ENCODE measurements around the gene TCF7. TPM values are rescaled to one million over a fixed set of nuclear protein-coding genes. Genes with fewer than 3 reads are reported as not detected.

TCF7 gene
- total RNA-seq, 4 donors from 2014 or later: 1.0 to 4.3 (median 2.4) TPM; not detected in 1

DNA sequence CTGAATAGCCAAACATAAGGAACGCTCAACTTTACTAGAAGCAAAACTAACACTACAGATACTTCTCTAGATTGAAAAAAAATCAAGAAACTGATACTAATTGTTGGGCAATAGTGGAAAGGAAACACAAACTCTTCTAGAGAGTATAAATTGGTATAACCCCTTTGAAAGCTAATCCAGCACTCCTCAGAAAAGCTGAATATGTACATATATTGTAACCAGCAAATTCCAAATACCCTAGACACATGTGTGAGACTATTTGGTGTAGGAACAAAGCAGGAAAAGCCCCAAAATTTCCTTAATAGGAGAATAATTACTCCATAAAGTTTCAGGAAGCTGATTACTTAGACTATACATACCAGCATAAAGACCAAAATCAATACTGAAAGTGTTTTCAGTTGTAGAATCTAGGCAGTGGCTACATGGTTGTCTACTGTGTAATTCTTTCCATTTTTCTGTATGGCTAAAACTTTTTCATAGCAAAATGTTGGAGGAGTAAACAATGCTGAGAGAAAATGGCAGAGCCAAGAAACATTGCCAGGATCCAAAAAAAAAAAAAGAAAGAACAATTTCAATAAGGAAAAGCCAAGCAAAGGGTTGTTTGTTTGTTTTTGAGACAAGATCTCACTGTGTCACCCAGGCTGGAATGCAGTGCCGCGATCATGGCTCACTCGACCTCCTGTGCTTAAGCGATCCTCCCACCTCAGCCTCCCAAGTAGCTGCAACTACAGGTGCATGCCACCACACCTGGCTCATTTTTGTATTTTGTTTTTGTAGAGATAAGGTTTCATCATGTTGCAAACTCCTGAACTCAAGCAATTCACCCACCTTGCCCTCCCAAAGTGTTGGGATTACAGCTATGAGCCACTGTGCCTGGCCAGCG, 47.3 kb downstream of the TCF7 start:
- TF ChIP-seq POLR2A (IDR thresholded peaks at IDR 0.05): no peak
- TF ChIP-seq, protein P1, sequence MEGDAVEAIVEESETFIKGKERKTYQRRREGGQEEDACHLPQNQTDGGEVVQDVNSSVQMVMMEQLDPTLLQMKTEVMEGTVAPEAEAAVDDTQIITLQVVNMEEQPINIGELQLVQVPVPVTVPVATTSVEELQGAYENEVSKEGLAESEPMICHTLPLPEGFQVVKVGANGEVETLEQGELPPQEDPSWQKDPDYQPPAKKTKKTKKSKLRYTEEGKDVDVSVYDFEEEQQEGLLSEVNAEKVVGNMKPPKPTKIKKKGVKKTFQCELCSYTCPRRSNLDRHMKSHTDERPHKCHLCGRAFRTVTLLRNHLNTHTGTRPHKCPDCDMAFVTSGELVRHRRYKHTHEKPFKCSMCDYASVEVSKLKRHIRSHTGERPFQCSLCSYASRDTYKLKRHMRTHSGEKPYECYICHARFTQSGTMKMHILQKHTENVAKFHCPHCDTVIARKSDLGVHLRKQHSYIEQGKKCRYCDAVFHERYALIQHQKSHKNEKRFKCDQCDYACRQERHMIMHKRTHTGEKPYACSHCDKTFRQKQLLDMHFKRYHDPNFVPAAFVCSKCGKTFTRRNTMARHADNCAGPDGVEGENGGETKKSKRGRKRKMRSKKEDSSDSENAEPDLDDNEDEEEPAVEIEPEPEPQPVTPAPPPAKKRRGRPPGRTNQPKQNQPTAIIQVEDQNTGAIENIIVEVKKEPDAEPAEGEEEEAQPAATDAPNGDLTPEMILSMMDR (IDR thresholded peaks at IDR 0.05): no peak
- H3K9me3 ChIP-seq: no peaks in the 10 kb centered on the region
- H3K4me3 ChIP-seq: no peak overlapping the region
- intact Hi-C loops (cut with DNase I; ENCODE audit: low total_unique reads): no loop called here
- H3K27me3 ChIP-seq: no peaks in the 10 kb centered on the region
- no peaks in the 10 kb centered on the region for H3K4me1 ChIP-seq
- no peak for DNase-seq
- H3K36me3 ChIP-seq: no peaks in the 10 kb centered on the region
- no peak overlapping the region for H3K27ac ChIP-seq

- DNase-seq: no peak
- H3K36me3 ChIP-seq: no peaks in the 10 kb centered on the region
- TF ChIP-seq POLR2A (IDR thresholded peaks at IDR 0.05): no peak
- TF ChIP-seq, protein P1 (IDR thresholded peaks at IDR 0.05): no peak
- H3K4me3 ChIP-seq: no peak overlapping the region
- H3K4me1 ChIP-seq: no peaks in the 10 kb centered on the region
- intact Hi-C loops (cut with DNase I; ENCODE audit: low total_unique reads): no loop called here
- H3K27me3 ChIP-seq: no peaks in the 10 kb centered on the region
- no peaks in the 10 kb centered on the region for H3K9me3 ChIP-seq
- no peak overlapping the region for H3K27ac ChIP-seq
Measured at GRCh38 chr5:134162592-134162991, 48.1 kb downstream of the TCF7 start.

GRCh38 chr5:134171972-134172371, 57.5 kb downstream of the TCF7 start:
- intact Hi-C loops (cut with DNase I; ENCODE audit: low total_unique reads): no loop called here
- H3K27ac ChIP-seq: no peak overlapping the region
- H3K4me1 ChIP-seq: peaks cover 0 to 12% of the 10 kb centered on the region in 2 donors
- no peak for DNase-seq
- TF ChIP-seq, protein P1 (IDR thresholded peaks at IDR 0.05): no peak
- no peak for TF ChIP-seq POLR2A (IDR thresholded peaks at IDR 0.05)
- no peaks in the 10 kb centered on the region for H3K27me3 ChIP-seq
- H3K9me3 ChIP-seq: no peaks in the 10 kb centered on the region
- H3K36me3 ChIP-seq: no peaks in the 10 kb centered on the region
- no peak overlapping the region for H3K4me3 ChIP-seq

DNA sequence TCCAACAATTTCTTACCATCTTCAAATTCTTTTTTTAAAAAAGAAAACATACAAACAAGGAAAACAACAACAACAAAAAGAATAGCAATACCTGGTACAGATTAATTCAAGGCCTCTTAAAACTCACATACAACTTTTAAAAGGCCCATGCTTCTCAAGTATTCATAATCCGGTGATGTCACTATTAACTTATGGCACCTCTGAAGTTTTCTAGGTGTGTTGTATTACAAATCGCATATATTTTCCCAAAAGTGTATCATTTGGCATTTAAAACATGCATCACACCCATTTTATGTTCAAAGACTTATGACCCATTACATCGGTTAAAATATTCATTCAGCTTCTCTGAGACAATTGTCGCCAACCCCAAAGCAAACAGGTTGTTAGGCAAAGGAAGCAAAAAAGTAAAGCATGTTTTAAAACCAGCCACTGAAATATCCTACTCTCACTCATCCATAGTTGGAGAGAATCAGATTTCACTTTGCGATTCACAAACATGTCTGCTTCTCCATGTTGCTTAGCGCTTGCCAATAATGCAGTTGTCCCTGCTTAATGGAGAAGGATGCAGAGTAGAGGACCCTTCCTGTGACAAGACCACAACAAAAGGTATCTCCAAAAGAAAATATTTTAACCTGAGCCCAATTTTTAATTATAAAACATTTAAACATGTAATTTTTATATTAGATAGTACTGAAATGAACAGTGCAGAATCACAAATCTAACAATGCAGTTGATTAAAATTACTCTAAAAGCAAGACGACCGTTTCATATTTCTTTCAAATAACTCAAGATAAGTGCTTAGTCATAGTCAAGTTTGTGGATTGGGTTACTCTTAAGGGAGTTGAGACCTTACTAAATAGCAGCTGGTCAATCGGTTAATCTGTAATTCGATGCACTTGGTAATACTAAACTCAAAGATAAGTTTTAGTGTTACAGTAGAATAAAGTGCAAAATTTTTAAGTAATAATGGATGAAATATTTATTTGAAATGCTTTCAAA, 60.7 kb downstream of the TCF7 start:
- no peak for DNase-seq
- H3K4me1 ChIP-seq: peaks cover 0 to 12% of the 10 kb centered on the region in 2 donors
- H3K4me3 ChIP-seq: peak overlapping the region; percentile 75 to 89
- peak overlapping the region; percentile 96 to 100 for H3K27ac ChIP-seq
- no peaks in the 10 kb centered on the region for H3K36me3 ChIP-seq
- no peak for TF ChIP-seq POLR2A (IDR thresholded peaks at IDR 0.05)
- TF ChIP-seq, protein P1 (IDR thresholded peaks at IDR 0.05): no peak
- H3K9me3 ChIP-seq: no peaks in the 10 kb centered on the region
- intact Hi-C loops (cut with DNase I; ENCODE audit: low total_unique reads): no loop called here
- no peaks in the 10 kb centered on the region for H3K27me3 ChIP-seq

All from uterus (tissue), 4 donors.